Peyer's patch (tissue), 4 donors: Measurements from ENCODE around the gene TOMM6. TPM values are rescaled to one million over a fixed set of nuclear protein-coding genes. Genes with fewer than 3 reads are reported as not detected.
A peak's percentile ranks its signal among the peaks of the same experiment; 100 is the strongest.
"Not testable (repeated sequence)": the region's sequence is repeated elsewhere in the genome, so short reads cannot be mapped to it uniquely, and the experiment has no call there.

ENCODE experiments used
- DNase-seq, 3 donors: peaks; one replicate each; pipeline ENCODE4 v3.0.0-alpha.2; 2017 to 2019
- H3K27ac ChIP-seq, 4 donors: fragments of 200-600 bp; sonication (generic); one replicate each; pipeline ENCODE4 v1.5.1; 2016 to 2019
- H3K27me3 ChIP-seq, 2 donors: fragments of 200-600 bp; sonication (generic); one replicate each; pipeline ENCODE4 v1.5.1; 2019
- H3K36me3 ChIP-seq, 3 donors: fragments of 200-600 bp; sonication (generic); one replicate each; pipeline ENCODE4 v1.5.1; 2016 to 2019
- H3K4me1 ChIP-seq, 4 donors: fragments of 200-600 bp; sonication (generic); one replicate each; pipeline ENCODE4 v1.5.1; 2016 to 2019
- H3K4me3 ChIP-seq, 4 donors: fragments of 200-600 bp; sonication (generic); 1 replicate in 3 of 4; 2 replicates in 1 of 4; pipeline ENCODE4 v1.5.1; 2016 to 2019; ENCODE audit warnings: mild to moderate bottlenecking in 1 of 4
- H3K9me3 ChIP-seq, 4 donors: fragments of 200-600 bp; sonication (generic); one replicate each; pipeline ENCODE4 v1.5.1; 2016 to 2019; ENCODE audit warnings: mild to moderate bottlenecking in 1 of 4
- CTCF ChIP-seq, 6 experiments: fragments of 450-650 bp in 4 of 6; fragments of 200-600 bp in 2 of 6; sonication (generic) in 1 of 6; IDR thresholded peaks; one replicate each; pipeline ENCODE4 v1.5.1; 2017 to 2019; ENCODE audit warnings: antibody characterized with exemption in 6 of 6, mild to moderate bottlenecking in 3 of 6, moderate library complexity in 1 of 6
- POLR2A ChIP-seq, 2 donors: fragments of 450-650 bp; IDR thresholded peaks; one replicate each; pipeline ENCODE4 v1.5.1; 2017; ENCODE audit warnings: antibody characterized with exemption in 2 of 2, mild to moderate bottlenecking in 2 of 2, moderate library complexity in 2 of 2
- total RNA-seq, 4 donors: library from RNA; depleted of rRNA; stranded (reverse); fragments of >200 nt; gene quantifications; one replicate each; pipeline ENCODE4 v1.1.0, GENCODE V29; 2016

The TOMM6 gene
- total RNA-seq, 4 donors from 2014 or later: 36.7 to 72.6 (median 62.4) TPM

GRCh38 chr6:41801380-41801779, 13.9 kb downstream of the TOMM6 start:
- Histone ChIP-seq H3K4me3 (no peak overlapping the region), H3K36me3 (peaks cover 0 to 6% (median 0%) of the 10 kb centered on the region in 3 donors), H3K27me3 (no peaks in the 10 kb centered on the region), H3K27ac (no peak overlapping the region), H3K9me3 (no peaks in the 10 kb centered on the region), H3K4me1 (no peaks in the 10 kb centered on the region)
- peak in 2 of 6 experiments; percentile 10 to 25 for TF ChIP-seq CTCF (IDR thresholded peaks at IDR 0.05)
- TF ChIP-seq POLR2A (IDR thresholded peaks at IDR 0.05): no peak
- no peak for DNase-seq

- Histone ChIP-seq H3K27me3 (no peaks in the 10 kb centered on the region), H3K36me3 (no peaks in the 10 kb centered on the region), H3K4me1 (no peaks in the 10 kb centered on the region), H3K27ac (no peak overlapping the region), H3K4me3 (no peak overlapping the region), H3K9me3 (no peaks in the 10 kb centered on the region)
- DNase-seq: no peak
- TF ChIP-seq CTCF (IDR thresholded peaks at IDR 0.05): no peak
- TF ChIP-seq POLR2A (IDR thresholded peaks at IDR 0.05): no peak
These were observed 18.6 kb downstream of the TOMM6 start for GRCh38 chr6:41805830-41806774.

GRCh38 chr6:41811095-41811494, 23.6 kb downstream of the TOMM6 start:
- no peak for TF ChIP-seq POLR2A (IDR thresholded peaks at IDR 0.05)
- TF ChIP-seq CTCF (IDR thresholded peaks at IDR 0.05): no peak
- no peak for DNase-seq
- H3K9me3 ChIP-seq: no peaks in the 10 kb centered on the region
- H3K4me1 ChIP-seq: no peaks in the 10 kb centered on the region
- H3K27ac ChIP-seq: no peak overlapping the region
- H3K27me3 ChIP-seq: no peaks in the 10 kb centered on the region
- no peak overlapping the region for H3K4me3 ChIP-seq
- no peaks in the 10 kb centered on the region for H3K36me3 ChIP-seq

- not testable (repeated sequence) for H3K36me3 ChIP-seq, H3K9me3 ChIP-seq, H3K27ac ChIP-seq, H3K4me3 ChIP-seq, DNase-seq, H3K4me1 ChIP-seq, H3K27me3 ChIP-seq
These were observed 24.5 kb downstream of the TOMM6 start for GRCh38 chr6:41811946-41812345.

- H3K4me3 ChIP-seq: no peak overlapping the region
- H3K36me3 ChIP-seq: no peaks in the 10 kb centered on the region
- no peak for DNase-seq
- no peaks in the 10 kb centered on the region for H3K27me3 ChIP-seq
- H3K9me3 ChIP-seq: no peaks in the 10 kb centered on the region
- TF ChIP-seq POLR2A (IDR thresholded peaks at IDR 0.05) (no peak), CTCF (IDR thresholded peaks at IDR 0.05) (no peak)
- H3K27ac ChIP-seq: no peak overlapping the region
- H3K4me1 ChIP-seq: no peaks in the 10 kb centered on the region
These were observed 26.0 kb downstream of the TOMM6 start for GRCh38 chr6:41813469-41813868.

GRCh38 chr6:41813956-41814355, 26.5 kb downstream of the TOMM6 start:
- TF ChIP-seq CTCF (IDR thresholded peaks at IDR 0.05) (no peak), POLR2A (IDR thresholded peaks at IDR 0.05) (no peak)
- DNase-seq: no peak
- no peaks in the 10 kb centered on the region for H3K27me3 ChIP-seq
- H3K9me3 ChIP-seq: no peaks in the 10 kb centered on the region
- no peaks in the 10 kb centered on the region for H3K36me3 ChIP-seq
- no peaks in the 10 kb centered on the region for H3K4me1 ChIP-seq
- no peak overlapping the region for H3K27ac ChIP-seq
- H3K4me3 ChIP-seq: no peak overlapping the region
